Measurements from ENCODE around the gene KRT26.

KRT26 gene

DNA sequence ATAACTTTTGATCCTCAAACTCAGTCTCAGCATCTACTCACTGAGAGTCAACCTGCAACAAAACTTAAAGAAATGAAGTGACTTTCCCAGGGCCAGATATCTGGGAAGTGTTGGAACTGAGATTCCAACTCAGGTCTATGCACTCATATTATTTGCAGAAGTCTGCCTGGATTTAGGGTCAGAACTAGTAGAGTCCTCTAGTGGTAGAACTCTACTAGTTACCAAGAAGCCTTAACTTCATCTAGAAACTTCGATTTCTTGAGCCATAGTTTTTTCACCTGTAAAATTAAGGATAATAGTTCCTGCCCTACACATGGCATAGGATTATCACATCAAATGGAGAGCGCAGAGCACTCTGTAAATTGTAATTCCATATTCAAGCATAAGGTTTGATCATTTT lies 45.1 kb downstream of the KRT26 start:
- no peak for DNase-seq (ENCODE audit: low read depth)
- no peak overlapping the region for H3K4me3 ChIP-seq (ENCODE audit: low read depth, low read length)
- TF ChIP-seq, protein P1, sequence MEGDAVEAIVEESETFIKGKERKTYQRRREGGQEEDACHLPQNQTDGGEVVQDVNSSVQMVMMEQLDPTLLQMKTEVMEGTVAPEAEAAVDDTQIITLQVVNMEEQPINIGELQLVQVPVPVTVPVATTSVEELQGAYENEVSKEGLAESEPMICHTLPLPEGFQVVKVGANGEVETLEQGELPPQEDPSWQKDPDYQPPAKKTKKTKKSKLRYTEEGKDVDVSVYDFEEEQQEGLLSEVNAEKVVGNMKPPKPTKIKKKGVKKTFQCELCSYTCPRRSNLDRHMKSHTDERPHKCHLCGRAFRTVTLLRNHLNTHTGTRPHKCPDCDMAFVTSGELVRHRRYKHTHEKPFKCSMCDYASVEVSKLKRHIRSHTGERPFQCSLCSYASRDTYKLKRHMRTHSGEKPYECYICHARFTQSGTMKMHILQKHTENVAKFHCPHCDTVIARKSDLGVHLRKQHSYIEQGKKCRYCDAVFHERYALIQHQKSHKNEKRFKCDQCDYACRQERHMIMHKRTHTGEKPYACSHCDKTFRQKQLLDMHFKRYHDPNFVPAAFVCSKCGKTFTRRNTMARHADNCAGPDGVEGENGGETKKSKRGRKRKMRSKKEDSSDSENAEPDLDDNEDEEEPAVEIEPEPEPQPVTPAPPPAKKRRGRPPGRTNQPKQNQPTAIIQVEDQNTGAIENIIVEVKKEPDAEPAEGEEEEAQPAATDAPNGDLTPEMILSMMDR (IDR thresholded peaks at IDR 0.05; ENCODE audit: low read depth, low read length, missing control alignments): peak; percentile 30
- in situ Hi-C loops (cut with HindIII; ENCODE audit: low sequenced_read_pairs): no loop called here

DNA sequence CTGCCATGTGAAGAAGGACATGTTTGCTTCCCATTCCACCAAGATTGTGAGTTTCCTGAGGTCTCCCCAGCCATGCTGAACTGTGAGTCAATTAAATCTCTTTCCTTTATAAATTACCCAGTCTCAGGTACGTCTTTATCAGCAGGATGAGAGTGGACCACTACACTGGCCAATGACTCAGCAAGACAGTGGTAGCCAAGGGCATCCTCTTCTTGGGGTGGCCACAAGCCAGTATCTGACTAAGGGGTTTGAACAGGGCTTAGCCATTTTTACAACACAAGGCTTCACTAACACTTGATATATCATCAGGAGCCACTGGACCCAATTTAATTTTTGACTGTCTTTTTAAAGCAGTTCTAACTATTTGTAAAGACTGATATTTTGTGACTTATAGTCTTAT lies 47.3 kb downstream of the KRT26 start:
- in situ Hi-C loops (cut with HindIII; ENCODE audit: low sequenced_read_pairs): no loop called here
- TF ChIP-seq, protein P1 (IDR thresholded peaks at IDR 0.05; ENCODE audit: low read depth, low read length, missing control alignments): no peak

DNA sequence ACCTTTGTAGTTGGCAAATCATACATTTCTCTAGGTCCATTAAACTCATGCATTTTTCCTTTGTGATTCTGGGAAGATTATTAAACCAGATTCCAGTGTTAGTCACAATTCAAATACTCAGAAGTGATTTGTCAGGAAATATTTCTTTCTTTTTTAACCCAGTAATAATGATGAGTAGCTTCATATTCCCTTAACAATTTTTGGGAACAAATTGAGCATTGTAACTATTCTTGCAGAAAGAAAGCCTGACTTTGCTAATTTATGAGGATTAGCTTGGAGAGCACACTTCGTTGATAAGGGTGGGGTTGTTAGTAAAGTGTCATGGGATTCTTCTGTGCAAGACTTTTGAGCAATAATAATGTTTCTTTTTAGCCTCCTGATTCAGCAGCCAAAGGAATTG lies 49.8 kb downstream of the KRT26 start:
- H3K4me3 ChIP-seq (ENCODE audit: low read depth, low read length): no peak overlapping the region
- TF ChIP-seq, protein P1 (IDR thresholded peaks at IDR 0.05; ENCODE audit: low read depth, low read length, missing control alignments): no peak
- no peak for DNase-seq (ENCODE audit: low read depth)
- in situ Hi-C loops (cut with HindIII; ENCODE audit: low sequenced_read_pairs): no loop called here

More for the DNA sequence above, 47.3 kb downstream of the KRT26 start:
- no peak for DNase-seq (ENCODE audit: low read depth)
- H3K4me3 ChIP-seq (ENCODE audit: low read depth, low read length): no peak overlapping the region

DNA sequence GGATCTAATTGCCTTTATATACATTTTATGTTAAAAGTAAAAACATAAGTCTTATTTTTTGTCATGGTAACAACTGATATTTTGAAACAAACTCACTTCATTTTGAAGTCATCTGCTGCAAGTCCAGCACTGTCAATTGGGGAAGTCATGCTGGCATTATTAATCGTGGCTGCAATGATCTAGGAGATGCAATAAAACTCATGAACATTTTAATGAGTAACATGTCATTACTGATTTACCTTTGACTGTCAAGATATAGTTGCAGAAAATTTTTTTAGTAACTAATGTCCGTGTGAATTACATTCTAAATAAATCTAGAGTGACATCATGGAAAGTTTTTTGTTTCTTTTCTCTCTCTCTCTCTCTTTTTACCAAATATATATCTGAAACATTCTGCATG lies 51.1 kb downstream of the KRT26 start:
- in situ Hi-C loops (cut with HindIII; ENCODE audit: low sequenced_read_pairs): no loop called here
- no peak overlapping the region for H3K4me3 ChIP-seq (ENCODE audit: low read depth, low read length)
- TF ChIP-seq, protein P1 (IDR thresholded peaks at IDR 0.05; ENCODE audit: low read depth, low read length, missing control alignments): no peak
- DNase-seq (ENCODE audit: low read depth): no peak

DNA sequence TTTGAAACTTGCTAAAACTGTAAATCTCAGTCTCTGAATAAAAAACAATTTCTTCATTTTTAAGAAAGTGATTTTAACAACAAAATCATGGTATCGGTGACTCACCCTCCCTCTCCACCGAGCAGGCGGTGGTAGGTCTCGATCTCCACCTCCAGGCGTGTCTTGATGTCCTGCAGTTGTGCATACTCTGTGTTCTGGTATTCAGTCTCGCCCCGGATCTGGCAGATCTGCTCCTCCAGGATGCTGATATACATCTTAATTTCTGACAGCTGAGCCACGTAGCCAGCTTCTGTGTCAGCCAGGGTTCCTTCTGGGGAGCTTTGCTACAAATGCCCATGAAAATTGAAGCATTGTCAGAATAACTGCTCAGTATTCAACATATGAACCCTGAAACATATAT lies 53.1 kb downstream of the KRT26 start:
- in situ Hi-C loops (cut with HindIII; ENCODE audit: low sequenced_read_pairs): no loop called here
- TF ChIP-seq, protein P1 (IDR thresholded peaks at IDR 0.05; ENCODE audit: low read depth, low read length, missing control alignments): no peak
- H3K4me3 ChIP-seq (ENCODE audit: low read depth, low read length): no peak overlapping the region
- no peak for DNase-seq (ENCODE audit: low read depth)

DNA sequence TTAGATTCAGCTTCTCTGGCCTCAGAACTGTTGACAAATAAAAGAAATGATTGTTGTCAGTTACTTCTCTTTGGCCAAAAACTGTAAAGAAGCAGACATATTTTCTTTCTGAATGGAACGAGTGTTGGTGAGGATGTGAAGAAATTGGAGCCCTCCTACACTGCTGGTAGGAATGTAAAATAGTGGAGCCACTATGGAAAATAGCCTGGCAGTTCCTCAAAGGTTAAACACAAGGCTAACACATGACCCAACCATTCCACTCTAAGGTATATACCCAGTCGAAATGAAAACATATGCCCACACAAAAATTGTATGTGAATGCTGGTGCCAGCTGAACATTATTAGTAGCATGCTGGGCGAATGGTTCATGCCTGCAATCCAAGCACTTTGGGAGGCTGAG lies 54.2 kb downstream of the KRT26 start:
- TF ChIP-seq, protein P1 (IDR thresholded peaks at IDR 0.05; ENCODE audit: low read depth, low read length, missing control alignments): no peak
- no peak overlapping the region for H3K4me3 ChIP-seq (ENCODE audit: low read depth, low read length)
- no peak for DNase-seq (ENCODE audit: low read depth)
- in situ Hi-C loops (cut with HindIII; ENCODE audit: low sequenced_read_pairs): no loop called here

All from astrocyte of the cerebellum (primary cell).